Activated CD8-positive, alpha-beta memory T cell treated with anti-CD3 and anti-CD28 coated beads, Interleukin-2, amount 50 U/mL, for 24 hours (primary cell): ENCODE measurements around the gene GPR137C.
"Not testable (repeated sequence)": the region's sequence is repeated elsewhere in the genome, so short reads cannot be mapped to it uniquely, and the experiment has no call there.

Experiments used
- DNase-seq: peaks from one replicate; pipeline ENCODE4 v3.0.0-alpha.2; 2020; ENCODE audit errors: extremely low read depth

The GPR137C gene

DNA sequence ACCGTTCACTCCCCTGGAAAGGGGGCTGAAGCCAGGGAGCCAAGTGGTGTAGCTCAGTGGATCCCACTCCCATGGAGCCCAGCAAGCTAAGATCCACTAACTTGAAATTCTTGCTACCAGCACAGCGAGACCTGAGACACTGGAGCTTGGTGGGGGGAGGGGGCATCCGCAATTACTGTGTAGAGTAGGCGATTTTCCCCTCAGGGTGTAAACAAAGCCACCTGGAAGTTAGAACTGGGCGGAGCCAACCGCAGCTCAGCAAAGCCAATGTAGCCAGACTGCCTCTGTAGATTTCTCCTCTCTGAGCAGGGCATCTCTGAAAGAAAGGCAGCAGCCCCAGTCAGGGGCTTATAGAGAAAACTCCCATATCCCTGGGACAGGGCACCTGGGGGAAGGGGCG, 15.8 kb downstream of the GPR137C start:
- DNase-seq: not testable (repeated sequence)

- DNase-seq: no peak
These were observed 23.2 kb downstream of the GPR137C start for GRCh38 chr14:52575858-52576257.

- DNase-seq: no peak
These were observed 30.9 kb downstream of the GPR137C start for GRCh38 chr14:52583544-52583943.

- no peak for DNase-seq
These were observed 37.0 kb downstream of the GPR137C start for GRCh38 chr14:52589646-52590045.

- no peak for DNase-seq
These were observed 37.7 kb downstream of the GPR137C start for GRCh38 chr14:52590318-52590717.

DNA sequence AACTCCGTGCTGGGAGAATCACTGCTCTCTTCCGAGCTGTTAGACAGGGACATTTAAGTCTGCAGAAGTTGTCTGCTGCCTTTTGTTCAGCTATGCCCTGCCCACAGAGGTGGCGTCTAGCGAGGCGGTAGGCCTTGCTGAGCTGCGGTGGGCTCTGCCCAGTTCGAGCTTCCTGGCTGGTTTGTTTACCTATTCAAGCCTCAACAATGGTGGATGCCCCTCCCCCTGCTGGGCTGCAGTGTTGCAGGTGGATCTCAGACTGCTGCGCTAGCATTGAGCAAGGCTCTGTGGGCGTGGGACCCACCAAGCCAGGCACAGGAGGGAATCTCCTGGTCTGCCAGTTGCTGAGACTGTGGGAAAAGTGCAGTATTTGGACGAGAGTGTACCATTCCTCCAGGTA, 43.7 kb downstream of the GPR137C start:
- DNase-seq: no peak

DNA sequence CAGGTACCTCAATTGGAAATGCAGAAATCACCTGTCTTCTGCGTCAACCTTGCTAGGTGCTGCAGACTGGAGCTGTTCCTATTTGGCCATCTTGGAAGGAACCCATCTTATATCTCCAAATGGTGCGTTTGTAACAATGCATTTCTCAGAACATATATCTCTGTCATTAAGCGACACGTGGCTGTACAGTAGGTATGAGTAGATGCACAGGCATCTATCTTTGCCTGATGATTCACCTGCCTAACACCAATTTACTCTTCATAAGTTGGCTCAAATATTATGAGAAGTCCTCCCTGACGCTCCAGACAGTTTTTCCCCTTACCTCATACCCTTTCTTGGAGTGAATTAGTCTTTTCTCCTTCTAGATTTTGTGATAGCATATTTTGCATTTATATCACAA, 44.2 kb downstream of the GPR137C start:
- no peak for DNase-seq

DNA sequence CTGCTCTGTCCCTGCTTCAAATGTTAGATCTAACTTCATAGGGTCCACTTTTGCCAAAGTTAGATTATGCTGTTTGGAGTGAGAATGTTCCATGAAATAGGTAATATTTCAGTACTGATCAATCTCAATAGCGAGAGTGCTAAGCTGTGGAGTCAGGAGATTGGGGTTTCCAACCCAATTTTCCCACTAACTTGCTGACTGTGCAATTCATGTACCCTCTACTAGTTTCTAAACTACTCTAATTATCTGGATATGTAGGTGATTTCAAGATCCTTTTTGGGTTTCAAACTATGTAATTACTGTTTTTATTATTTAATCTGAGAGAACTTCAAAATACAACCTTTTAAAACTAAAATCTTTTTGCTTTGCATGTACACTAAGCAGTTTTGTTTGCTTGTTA, 45.9 kb downstream of the GPR137C start:
- no peak for DNase-seq

- DNase-seq: no peak
These were observed 47.3 kb downstream of the GPR137C start for GRCh38 chr14:52599974-52600373.

- no peak for DNase-seq
These were observed 49.5 kb downstream of the GPR137C start for GRCh38 chr14:52602131-52602530.

DNA sequence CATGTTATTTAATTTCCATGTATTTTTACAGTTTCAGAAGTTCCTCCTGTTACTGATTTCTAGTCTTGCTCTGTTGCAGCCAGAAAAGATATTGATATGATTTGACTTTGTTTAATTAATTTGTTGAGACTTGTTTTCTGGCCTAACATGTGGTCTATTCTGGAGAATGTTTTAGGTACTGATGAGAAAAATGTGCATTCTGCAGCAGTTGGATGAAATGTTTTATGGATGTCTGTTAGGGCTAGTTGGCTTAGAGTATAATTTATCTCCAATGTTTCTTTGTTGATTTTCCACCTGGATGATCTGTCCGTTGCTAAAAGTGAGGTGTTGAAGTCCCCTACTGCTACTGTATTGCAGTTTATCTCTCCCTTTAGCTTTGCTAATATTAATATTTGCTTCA, 54.4 kb downstream of the GPR137C start:
- no peak for DNase-seq

DNA sequence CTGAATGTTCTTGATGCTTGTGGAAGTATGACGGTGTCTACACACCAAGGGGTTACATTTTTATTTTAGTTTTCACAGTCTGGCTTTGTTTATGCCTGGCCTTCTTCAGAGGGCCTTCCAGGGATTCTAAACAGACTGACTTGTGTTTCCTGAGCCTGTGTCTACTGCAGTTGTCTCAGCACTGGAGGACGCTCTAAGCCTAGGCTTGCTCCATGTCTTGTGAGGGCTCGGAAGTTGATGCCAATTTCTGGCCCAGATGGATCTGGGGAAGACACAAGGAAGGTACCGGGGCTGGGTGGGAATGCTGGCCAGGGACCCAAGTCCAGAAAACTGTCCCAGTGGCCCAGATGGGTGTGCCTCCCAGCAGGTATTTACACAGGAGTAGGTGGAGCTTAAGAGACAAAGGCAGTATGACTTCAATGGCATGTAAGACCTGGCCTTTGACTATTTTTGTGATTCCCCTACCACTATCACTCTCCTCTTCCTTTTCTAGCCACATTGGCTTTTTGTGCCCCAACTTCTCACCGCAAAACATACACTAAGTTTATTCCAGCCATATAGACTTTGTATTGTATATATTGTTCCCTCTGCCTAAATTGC, 56.9 kb downstream of the GPR137C start:
- no peak for DNase-seq

GRCh38 chr14:52610187-52610586, 57.6 kb downstream of the GPR137C start:
- no peak for DNase-seq

GRCh38 chr14:52618602-52619001, 66.0 kb downstream of the GPR137C start:
- no peak for DNase-seq

- DNase-seq: no peak
These were observed 67.1 kb downstream of the GPR137C start for GRCh38 chr14:52619687-52620086.

- DNase-seq: no peak
These were observed 87.5 kb downstream of the GPR137C start for GRCh38 chr14:52640137-52640536.

DNA sequence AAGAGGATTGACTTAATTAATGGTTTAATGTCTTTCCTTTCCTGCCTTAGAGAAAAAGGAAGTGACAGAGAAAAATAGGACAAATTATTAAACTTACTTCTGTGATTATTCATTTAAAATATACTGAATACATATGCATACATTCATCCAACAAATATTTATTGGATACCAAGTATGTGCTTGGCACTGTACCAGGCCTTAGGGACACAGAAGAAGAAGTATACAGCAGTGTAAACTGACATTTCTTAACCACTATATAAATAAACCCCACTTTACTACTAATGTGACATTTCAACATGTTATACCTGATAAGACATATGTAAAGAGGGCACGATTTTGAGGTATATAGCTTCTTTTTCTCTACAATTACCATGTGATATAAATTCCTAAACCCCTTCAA, 89.1 kb downstream of the GPR137C start:
- no peak for DNase-seq

- no peak for DNase-seq
These were observed 96.9 kb downstream of the GPR137C start for GRCh38 chr14:52649511-52649910.

- DNase-seq: no peak
These were observed 98.1 kb downstream of the GPR137C start for GRCh38 chr14:52650774-52651173.

- no peak for DNase-seq
These were observed 104.3 kb downstream of the GPR137C start for GRCh38 chr14:52656905-52657304.

GRCh38 chr14:52660325-52660724, 107.7 kb downstream of the GPR137C start:
- no peak for DNase-seq

- DNase-seq: no peak
These were observed 108.2 kb downstream of the GPR137C start for GRCh38 chr14:52660832-52661231.

GRCh38 chr14:52661314-52661713, 108.7 kb downstream of the GPR137C start:
- DNase-seq: no peak

GRCh38 chr14:52663850-52664249, 111.2 kb downstream of the GPR137C start:
- DNase-seq: no peak
